MCF 10A (cell line): ENCODE measurements around the gene CIRBP. TPM values are rescaled to one million over a fixed set of nuclear protein-coding genes. Genes with fewer than 3 reads are reported as not detected.
A peak's percentile ranks its signal among the peaks of the same experiment; 100 is the strongest.

Experiments
- BruUV-seq: library from RNA; stranded (reverse); fragments of 400-500 nt; replicated peaks from 2 replicates; lab custom pipeline; 2021; lab: Mats Ljungman, UMichigan
- CTCF ChIA-PET: fragments of 300-600 bp; sonication (Branson Sonifier 250); formaldehyde crosslinking; extraction: SDS; loops from one replicate; lab custom pipeline; 2021; ENCODE audit warnings: antibody characterized with exemption, inconsistent platforms; lab: Yijun Ruan, JAX
- POLR2A ChIA-PET: fragments of 300-600, 350-650 bp; sonication (Branson Sonifier 250); formaldehyde crosslinking; extraction: SDS; loops from one replicate; lab custom pipeline; 2020; ENCODE audit warnings: antibody characterized with exemption, inconsistent platforms; lab: Yijun Ruan, JAX
- DNase-seq: peaks from one replicate; pipeline ENCODE4 v3.0.0-alpha.2; 2018; ENCODE audit not compliant: unreplicated experiment
- H3K27ac Mint-ChIP-seq: one replicate; pipeline ENCODE4 v1.8.0; 2022; ENCODE audit warnings: mild to moderate bottlenecking, low read depth, mixed read lengths; ENCODE audit not compliant: unreplicated experiment
- H3K27me3 Mint-ChIP-seq: one replicate; pipeline ENCODE4 v1.8.0; 2022; ENCODE audit warnings: mixed read lengths; ENCODE audit not compliant: insufficient read depth, unreplicated experiment
- H3K36me3 Mint-ChIP-seq: one replicate; pipeline ENCODE4 v1.8.0; 2022; ENCODE audit warnings: mild to moderate bottlenecking, moderate library complexity, mixed read lengths; ENCODE audit not compliant: insufficient read depth, unreplicated experiment
- H3K4me1 Mint-ChIP-seq: one replicate; pipeline ENCODE4 v1.8.0; 2022; ENCODE audit warnings: mixed read lengths; ENCODE audit not compliant: insufficient read depth, unreplicated experiment
- H3K4me3 Mint-ChIP-seq: one replicate; pipeline ENCODE4 v1.8.0; 2022; ENCODE audit warnings: mild to moderate bottlenecking, moderate library complexity, mixed read lengths; ENCODE audit not compliant: unreplicated experiment
- H3K9me3 Mint-ChIP-seq: one replicate; pipeline ENCODE4 v1.8.0; 2022; ENCODE audit warnings: mixed read lengths; ENCODE audit not compliant: unreplicated experiment
- CTCF ChIP-seq: fragments of 200-600 bp; IDR thresholded peaks from one replicate; pipeline ENCODE4 v1.8.0; 2022; ENCODE audit warnings: antibody characterized with exemption, mild to moderate bottlenecking; ENCODE audit not compliant: unreplicated experiment
- intact Hi-C: fragments of 100-400 bp; cut with micrococcal nuclease; formaldehyde crosslinking; loops from 2 replicates; pipeline ENCODE4 v1.14.1; 2022
- total RNA-seq: library from RNA; stranded (reverse); gene quantifications from 2 replicates; pipeline ENCODE4 v1.2.3, GENCODE V29; 2022

Gene CIRBP
- total RNA-seq, 1 experiment from 2014 or later = 362 TPM

GRCh38 chr19:1278713-1279660, 9.9 kb downstream of the CIRBP start:
- Mint-ChIP-seq H3K27ac (no peak overlapping the region), H3K27me3 (peaks cover 3% of the 10 kb centered on the region), H3K36me3 (peaks cover 38% of the 10 kb centered on the region), H3K4me1 (peaks cover 11% of the 10 kb centered on the region), H3K9me3 (no peaks in the 10 kb centered on the region), H3K4me3 (no peak overlapping the region)
- intact Hi-C loops = loop anchor here (2.0 to 10.0 kb wide), 3 partner anchors 106 to 233 kb away; partner anchors contain the start of genes ADAMTSL5, NDUFS7 and RPS15
- BruUV-seq = no TSS peak
- POLR2A ChIA-PET = interaction anchor here (0.9 to 1.2 kb wide), 2 partner anchors 10 to 82 kb away, joined by 4 read pairs; partner anchors contain the start of gene CIRBP
- CTCF ChIA-PET = interaction anchor here (0.6 to 1.7 kb wide), 13 partner anchors 13 to 165 kb away, joined by 3 to 8 read pairs (median 4); no protein-coding TSS in a partner anchor
- no peak for TF ChIP-seq CTCF
- DNase-seq = no peak

DNA sequence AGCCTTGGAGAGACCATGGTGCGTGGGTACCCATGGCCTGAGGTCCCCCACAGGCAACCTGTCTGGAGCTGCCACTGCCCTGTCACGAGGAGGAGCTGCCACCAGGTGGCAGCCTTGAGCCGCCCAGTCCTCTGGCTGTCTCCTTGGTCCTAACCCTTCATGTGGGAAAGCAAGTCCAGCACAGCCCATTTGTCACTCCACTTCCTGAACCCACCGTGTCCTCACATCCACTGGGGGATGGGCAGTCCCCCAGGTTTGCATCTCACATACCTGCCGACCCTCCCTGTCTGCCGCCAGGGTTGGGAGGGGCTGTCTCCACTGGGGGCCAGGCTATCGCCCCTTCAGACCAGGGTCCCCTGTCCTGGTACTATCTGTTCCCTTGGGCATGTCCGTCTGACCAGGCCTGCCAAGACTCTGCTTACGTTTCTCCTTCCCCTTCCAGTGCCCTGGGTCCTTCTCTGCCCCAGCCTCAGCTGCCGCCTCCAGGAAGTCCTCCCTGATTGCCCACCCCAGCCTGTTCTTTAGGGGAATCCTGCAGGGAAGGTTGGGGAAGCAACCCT, 10.7 kb downstream of the CIRBP start:
- Mint-ChIP-seq H3K9me3 (no peaks in the 10 kb centered on the region), H3K36me3 (peaks cover 29% of the 10 kb centered on the region), H3K27me3 (peaks cover 11% of the 10 kb centered on the region), H3K4me1 (peaks cover 11% of the 10 kb centered on the region), H3K4me3 (no peak overlapping the region), H3K27ac (no peak overlapping the region)
- intact Hi-C loops = loop anchor here (2.0 to 10.0 kb wide), 4 partner anchors 82 to 232 kb away; partner anchors contain the start of genes ADAMTSL5, NDUFS7 and RPS15
- no TSS peak for BruUV-seq
- ChIA-PET POLR2A (interaction anchor here (0.6 to 1.2 kb wide), 3 partner anchors 11 to 81 kb away, joined by 3 to 4 read pairs (median 4); partner anchors contain the start of gene CIRBP), CTCF (interaction anchor here (0.6 to 1.7 kb wide), 13 partner anchors 13 to 192 kb away, joined by 3 to 8 read pairs (median 4); no protein-coding TSS in a partner anchor)
- TF ChIP-seq CTCF = peak; percentile 86
- peak; percentile 83 for DNase-seq

- BruUV-seq = no TSS peak
- ChIA-PET CTCF (interaction anchor here (1.3 to 1.7 kb wide), 4 partner anchors 31 to 108 kb away, joined by 3 to 8 read pairs (median 4); no protein-coding TSS in a partner anchor), POLR2A (no interaction called here)
- Mint-ChIP-seq H3K27me3 (peaks cover 17% of the 10 kb centered on the region), H3K4me3 (no peak overlapping the region), H3K27ac (no peak overlapping the region), H3K9me3 (no peaks in the 10 kb centered on the region), H3K36me3 (peaks cover 19% of the 10 kb centered on the region), H3K4me1 (peaks cover 11% of the 10 kb centered on the region)
- no peak for DNase-seq
- TF ChIP-seq CTCF = no peak
- intact Hi-C loops = loop anchor here (5.0 kb wide), 1 partner anchor 81 kb away; no protein-coding TSS in a partner anchor
Measured at GRCh38 chr19:1280636-1281568, 11.8 kb downstream of the CIRBP start.
